CD4-positive, alpha-beta T cell treated with Interleukin-2 at 100 ng/mL for 4 hours (primary cell): ENCODE data around the gene UBXN7.
"Not testable (repeated sequence)": the region's sequence is repeated elsewhere in the genome, so short reads cannot be mapped to it uniquely, and the experiment has no call there.

Experiments
- DNase-seq: peaks from one replicate; pipeline ENCODE4 v3.0.0-alpha.2; 2020; ENCODE audit warnings: low spot score

The UBXN7 gene

DNA sequence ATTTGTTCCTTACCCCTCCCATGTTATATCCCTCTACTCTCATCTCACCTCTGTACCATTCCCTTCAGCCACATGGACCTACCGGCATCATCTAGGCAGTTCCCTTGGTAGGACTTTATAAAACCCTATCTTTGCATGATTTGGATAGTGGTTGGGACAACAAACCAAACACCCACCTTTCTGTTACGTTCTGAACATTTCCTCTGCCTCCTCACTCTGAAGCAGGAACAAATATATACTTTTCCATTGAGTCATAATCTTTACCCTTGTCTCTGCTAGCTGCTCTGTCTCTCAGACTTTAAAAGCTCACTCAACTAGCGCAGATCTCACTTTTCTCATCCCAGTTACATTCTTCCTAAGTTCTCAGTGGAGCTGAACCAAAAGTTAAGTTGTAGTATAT is 17.8 kb downstream of the UBXN7 start:
- no peak for DNase-seq

- no peak for DNase-seq
Measured at GRCh38 chr3:196412704-196413103, 19.5 kb downstream of the UBXN7 start.

DNA sequence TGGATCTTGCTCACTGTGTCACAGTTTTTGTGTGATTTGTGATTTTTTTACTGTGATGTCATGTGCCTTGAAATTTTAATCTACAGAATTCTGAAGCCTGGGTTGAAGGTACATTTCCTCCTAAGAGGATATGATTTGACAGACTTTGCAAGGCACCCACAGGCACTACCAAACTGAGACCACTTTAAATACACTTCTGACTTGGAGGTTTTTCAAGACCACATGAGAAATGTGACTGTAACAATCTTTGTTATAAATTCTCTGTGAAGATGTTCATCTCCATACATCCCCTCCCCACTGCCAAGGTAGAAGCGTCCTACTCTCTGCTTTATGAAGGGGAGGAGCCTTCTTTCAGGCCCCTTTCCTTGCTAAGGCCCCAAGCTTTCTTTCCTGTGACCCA is 22.8 kb downstream of the UBXN7 start:
- no peak for DNase-seq

DNA sequence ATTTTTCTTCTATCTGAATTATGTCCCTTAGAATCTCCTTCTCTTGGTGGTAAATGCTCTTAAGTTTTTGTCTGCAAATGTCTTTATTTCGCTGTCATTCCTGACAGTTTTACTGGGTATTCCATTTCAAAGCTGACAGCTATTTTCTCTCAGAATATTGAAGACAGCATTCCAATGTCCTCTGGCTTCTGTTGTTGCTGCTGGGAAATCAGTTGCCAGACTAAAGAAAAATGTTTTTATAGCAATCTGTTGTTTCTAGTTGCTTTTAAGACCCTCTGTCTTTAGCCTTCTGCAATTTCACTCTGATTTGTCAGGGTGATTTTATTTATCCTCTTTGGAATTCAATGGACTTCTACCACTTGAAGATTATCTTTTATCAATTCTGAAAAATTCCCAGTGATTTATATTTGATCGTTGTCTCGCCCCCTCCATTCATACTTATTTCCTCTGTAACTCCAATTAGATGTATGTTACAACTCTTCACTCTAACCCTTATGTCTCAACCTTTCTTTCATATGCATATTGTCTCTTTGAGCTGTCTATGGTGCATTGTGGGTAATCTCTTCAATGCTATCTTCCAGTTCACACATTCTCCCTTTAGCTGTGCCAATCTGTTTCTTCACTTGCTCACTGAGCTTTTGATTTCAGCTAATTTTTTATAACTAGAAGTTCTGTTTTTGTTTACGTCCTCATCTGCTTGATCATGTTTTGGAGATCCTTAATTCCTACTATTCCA is 23.5 kb downstream of the UBXN7 start:
- no peak for DNase-seq

DNA sequence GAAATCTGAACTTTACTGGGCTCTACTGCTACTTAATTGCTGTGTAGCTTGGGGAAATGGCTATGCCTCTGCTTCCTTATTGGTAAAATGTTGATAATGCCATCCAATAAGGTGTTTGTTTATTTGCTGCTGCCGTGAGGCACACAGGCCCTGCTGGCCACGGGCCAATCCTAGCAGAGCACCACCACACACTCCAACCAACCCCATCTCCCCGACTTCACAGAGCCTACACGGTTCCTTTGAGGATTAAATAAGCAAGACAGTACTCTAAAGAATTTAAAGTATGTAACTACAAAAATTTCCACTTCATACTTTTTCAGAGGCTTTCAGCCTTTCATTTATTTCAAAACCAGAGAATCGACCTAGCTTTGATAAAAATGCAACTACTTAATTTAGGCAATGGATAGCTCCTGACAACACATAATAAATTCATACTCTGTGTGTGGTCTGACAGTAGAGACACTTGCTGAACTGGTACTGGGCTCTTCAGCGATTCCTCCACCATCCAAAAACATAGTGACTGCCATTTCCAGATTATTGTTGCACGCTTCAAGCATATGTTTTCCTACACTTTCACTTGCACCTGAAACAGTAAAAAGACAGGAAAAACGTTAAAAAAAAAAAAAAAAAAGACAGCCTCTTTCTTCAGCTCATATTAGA is 25.3 kb downstream of the UBXN7 start:
- no peak for DNase-seq

- DNase-seq, result no peak
Measured at GRCh38 chr3:196400331-196400730, 31.9 kb downstream of the UBXN7 start.

DNA sequence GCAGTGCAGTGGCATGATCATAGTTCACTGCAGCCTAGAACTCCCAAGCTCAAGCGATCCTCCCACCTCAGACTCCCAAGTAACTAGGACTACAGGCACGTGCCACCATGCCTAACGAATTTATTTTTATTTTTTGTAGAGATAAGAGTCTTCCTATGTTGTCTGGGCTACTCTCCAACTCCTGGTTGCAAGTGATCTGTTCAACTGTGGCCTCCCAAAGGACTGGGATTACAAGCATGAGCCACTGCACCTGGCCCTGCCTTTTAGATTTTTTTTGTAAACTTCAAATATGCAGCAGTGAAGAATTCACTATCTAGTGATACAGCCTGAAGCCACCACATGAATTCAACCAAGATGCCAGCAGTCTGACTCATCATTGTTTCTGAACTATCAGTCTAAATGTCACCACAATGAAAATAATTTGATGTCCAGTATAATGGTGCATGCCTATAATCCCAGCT is 32.7 kb downstream of the UBXN7 start:
- no peak for DNase-seq

DNA sequence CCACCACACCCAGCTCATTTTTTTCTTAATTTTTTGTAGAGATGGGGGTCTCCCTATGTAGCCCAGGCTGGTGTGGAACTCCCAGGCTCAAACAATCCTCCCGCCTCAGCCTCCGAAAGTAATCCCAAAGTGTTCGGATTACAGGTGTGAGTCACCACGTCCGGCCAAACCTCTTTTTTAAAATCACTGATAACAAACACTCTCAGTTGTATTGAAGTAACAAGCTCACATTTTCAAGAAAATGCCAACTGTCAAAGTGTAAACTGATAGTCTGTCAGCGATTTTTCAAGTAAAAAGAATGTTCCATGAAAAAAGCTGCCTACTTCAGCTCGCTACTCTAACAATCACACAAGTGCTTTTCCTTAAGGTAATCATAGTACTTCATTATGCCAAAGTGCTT is 33.4 kb downstream of the UBXN7 start:
- DNase-seq, result no peak

- no peak for DNase-seq
Measured at GRCh38 chr3:196397941-196398340, 34.3 kb downstream of the UBXN7 start.

DNA sequence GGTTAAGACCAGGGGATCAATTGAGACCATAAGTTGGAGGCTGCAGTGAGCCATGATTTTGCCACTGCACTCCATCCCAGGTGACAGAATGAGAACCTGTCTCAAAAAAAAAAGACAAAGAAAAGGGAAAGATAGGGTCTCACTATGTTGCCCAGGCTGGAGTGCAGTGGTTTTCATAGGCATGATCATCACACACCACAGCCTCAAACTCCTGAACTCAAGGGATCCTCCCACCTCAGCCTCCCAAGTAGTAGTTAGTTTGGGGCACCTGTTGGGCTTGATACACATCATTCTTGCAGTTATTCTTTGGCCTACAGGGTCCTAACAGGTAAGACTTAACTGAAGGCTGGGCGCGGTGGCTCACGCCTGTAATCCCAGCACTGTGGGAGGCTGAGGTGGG is 42.1 kb downstream of the UBXN7 start:
- no peak for DNase-seq

- no peak for DNase-seq
Measured at GRCh38 chr3:196388956-196389355, 43.3 kb downstream of the UBXN7 start.

GRCh38 chr3:196387941-196388340 is 44.3 kb downstream of the UBXN7 start:
- DNase-seq, result not testable (repeated sequence)

DNA sequence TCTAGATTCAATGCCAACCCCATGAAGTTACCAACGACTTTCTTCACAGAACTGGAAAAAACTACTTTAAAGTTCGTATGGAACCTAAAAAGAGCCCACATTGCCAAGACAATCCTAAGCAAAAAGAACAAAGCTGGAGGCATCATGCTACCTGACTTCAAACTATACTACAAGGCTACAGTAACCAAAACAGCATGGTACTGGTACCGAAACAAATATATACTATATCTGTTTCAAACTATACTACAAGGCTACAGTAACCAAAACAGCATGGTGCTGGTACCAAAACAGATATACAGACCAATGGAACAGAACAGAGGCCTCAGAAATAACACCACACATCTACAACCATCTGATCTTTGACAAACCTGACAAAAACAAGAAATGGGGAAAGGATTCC is 45.4 kb downstream of the UBXN7 start:
- DNase-seq, result not testable (repeated sequence)

DNA sequence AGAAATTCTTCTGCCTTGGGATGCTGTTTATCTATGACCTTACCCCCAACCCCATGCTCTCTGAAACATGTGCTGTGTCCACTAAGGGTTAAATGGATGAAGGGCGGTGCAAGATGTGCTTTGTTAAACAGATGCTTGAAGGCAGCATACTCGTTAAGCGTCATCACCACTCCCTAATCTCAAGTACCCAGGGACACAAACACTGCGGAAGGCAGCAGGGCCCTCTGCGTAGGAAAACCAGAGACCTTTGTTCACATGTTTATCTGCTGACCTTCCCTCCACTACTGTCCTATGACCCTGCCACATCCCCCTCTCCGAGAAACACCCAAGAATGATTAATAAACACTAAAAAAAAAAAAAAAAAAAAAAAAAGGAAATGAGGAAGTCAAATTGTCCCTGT is 46.2 kb downstream of the UBXN7 start:
- not testable (repeated sequence) for DNase-seq

- not testable (repeated sequence) for DNase-seq
Measured at GRCh38 chr3:196385446-196385845, 46.8 kb downstream of the UBXN7 start.

DNA sequence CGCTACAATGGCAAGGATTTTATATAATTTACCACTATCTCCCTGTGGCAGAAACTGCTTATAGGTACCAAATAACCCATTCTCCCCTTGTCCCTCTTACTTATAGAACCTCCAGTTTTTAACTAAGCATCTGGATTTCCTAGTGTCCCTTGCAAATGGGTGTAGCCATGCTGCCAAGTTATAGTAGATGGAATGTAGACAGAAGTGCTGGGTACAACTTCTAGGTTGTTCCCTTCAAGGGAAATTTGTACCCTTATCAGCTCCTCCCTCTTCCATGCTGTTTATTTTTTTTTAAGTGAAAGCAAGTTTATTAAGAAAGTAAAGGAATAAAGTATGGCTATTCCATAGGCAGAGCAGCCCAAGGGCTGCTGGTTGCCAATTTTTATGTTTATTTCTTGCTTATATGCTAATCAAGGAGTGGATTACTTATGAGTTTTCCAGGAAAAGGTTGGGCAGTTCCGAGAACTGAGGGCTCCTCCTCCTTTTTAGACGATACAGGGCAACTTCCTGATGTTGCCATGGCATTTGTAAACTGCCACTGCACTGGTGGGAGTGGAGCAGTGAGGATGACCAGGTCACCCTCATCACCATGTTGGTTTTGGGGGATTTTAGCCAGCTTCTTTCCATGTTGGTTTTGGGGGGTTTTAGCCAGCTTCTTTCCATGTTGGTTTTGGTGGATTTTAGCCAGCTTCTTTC is 53.9 kb downstream of the UBXN7 start:
- DNase-seq, result peak; percentile 46

- no peak for DNase-seq
Measured at GRCh38 chr3:196377321-196377720, 54.9 kb downstream of the UBXN7 start.

DNA sequence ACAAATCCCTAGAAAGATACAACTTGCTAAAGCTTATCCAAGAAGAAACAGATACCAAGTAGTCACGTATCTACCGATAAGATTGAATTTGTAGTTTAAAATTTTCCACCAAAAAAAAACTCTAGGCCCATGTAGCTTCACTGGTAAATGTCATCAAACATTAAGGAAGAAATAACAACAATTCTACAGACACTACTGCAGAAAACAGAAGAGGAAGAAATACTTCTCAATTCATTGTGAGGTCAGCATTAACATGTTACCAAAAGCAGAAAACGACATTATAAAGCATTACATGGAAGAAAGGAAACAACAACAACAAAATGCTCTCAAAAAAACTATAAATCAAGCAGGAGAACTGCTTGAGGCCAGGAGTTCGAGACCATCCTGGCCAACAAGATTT is 66.5 kb downstream of the UBXN7 start:
- DNase-seq, result no peak

GRCh38 chr3:196360586-196360985 is 71.6 kb downstream of the UBXN7 start:
- no peak for DNase-seq

DNA sequence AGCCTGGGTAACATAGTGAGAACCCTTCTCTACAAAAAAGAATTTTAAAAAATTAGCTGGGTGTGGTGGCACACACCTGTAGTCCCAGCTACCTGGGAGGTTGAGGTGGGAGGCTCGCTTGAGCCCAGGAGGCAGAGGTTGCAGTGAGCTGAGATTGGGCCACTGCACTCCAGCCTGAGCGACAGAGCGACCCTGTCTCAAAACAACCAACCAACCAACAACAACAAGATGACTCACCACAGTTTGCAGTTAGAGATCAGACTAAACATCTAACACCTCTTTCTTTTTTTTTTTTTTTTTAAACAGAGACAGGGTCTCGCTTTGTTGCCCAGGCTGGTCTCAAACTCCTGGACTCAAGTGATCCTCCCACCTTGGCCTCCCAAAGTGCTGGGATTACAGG is 73.7 kb downstream of the UBXN7 start:
- DNase-seq, result not testable (repeated sequence)

DNA sequence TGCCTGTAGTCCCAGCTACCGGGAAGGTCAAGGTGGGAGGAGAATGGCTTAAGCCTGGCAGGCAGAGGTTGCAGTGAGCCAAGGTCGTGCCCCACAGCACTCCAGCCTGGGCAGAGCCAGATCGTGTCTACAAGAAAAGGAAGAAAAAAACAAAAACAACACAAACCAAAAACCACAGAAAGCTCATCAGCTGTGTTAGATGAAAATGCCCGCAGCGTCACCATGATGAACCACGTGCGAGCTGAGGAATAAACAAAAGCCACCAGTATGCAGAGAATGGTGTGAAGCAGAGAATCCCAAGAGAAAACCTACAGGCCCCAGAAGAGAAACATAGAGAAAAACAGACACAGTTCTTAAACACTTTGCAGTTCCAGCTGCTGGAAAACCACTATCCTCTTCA is 74.3 kb downstream of the UBXN7 start:
- no peak for DNase-seq

GRCh38 chr3:196356556-196356955 is 75.7 kb downstream of the UBXN7 start:
- DNase-seq, result no peak

GRCh38 chr3:196355668-196356067 is 76.6 kb downstream of the UBXN7 start:
- no peak for DNase-seq
